ENCODE results near the gene ANKRD37. TPM values are rescaled to one million over a fixed set of nuclear protein-coding genes. Genes with fewer than 3 reads are reported as not detected.

ANKRD37 gene
- total and polyA plus RNA-seq, 2 of the 8 experiments (the other 6 are each of a cell fraction or from before 2014, with no cell fraction given), result 2.8 to 3.4 TPM

GRCh38 chr4:185361872-185362271, 34.8 kb upstream of the ANKRD37 start:
- no peak overlapping the region for H3K14ac ChIP-seq (ENCODE audit: insufficient read length)
- no peak overlapping the region for H3K27ac ChIP-seq (ENCODE audit: low read depth, low read length)
- H3K9me3 ChIP-seq (ENCODE audit: insufficient read depth in 2 of 2, low read depth in 1 of 2, low read length in 1 of 2), result no peaks in the 10 kb centered on the region
- CTCF ChIA-PET (ENCODE audit: partially characterized antibody), result interaction anchor here (0.6 kb wide), 2 partner anchors 420 to 433 kb away, joined by 3 read pairs; no protein-coding TSS in a partner anchor
- WGBS, 2 experiments (ENCODE audit: extremely low coverage in 1 of 2, insufficient coverage in 1 of 2, insufficient read length in 1 of 2, insufficient replicate concordance in 2 of 2, low coverage in 1 of 2, low lambda C conversion rate in 2 of 2, missing lambda C conversion rate in 1 of 2), result 77% methylated on average over 3 of the region's 3 CpGs; no CpG with 5 or more reads in 1 of the 2 experiments
- no peak overlapping the region for H3K18ac ChIP-seq (ENCODE audit: extremely low read depth, low read length)
- no peak overlapping the region for H3K4me3 ChIP-seq (ENCODE audit: extremely low read depth in 1 of 4, insufficient read depth in 2 of 4, low read depth in 3 of 4, low read length in 4 of 4)
- peak; percentile 28 for FAIRE-seq
- H4K91ac ChIP-seq (replicated peaks; ENCODE audit: insufficient read length, low read length), result no peak overlapping the region
- H2BK120ac ChIP-seq (replicated peaks; ENCODE audit: low read depth, low read length), result no peak overlapping the region
- POLR2A ChIA-PET (ENCODE audit: partially characterized antibody), result interaction anchor here (1.0 kb wide), 1 partner anchor 9 kb away, joined by 4 read pairs; no protein-coding TSS in a partner anchor
- DNase-seq (ENCODE audit: low read depth in 1 of 2, low spot score in 2 of 2), result no peak
- no peak overlapping the region for H3K56ac ChIP-seq (replicated peaks; ENCODE audit: insufficient read length, low read depth, low read length)
- H3K79me2 ChIP-seq (ENCODE audit: control insufficient read depth in 1 of 2, insufficient read depth in 2 of 2, low read length in 2 of 2), result no peaks in the 10 kb centered on the region
- peaks cover 0 to 3% (median 0%) of the 10 kb centered on the region in 4 experiments; a peak in 2 of 7 replicates for H3K4me1 ChIP-seq (replicated peaks in 1 of 4; ENCODE audit: control insufficient read depth in 3 of 4, insufficient read depth in 4 of 4, low read length in 3 of 4)
- no peak overlapping the region for H3K23ac ChIP-seq (ENCODE audit: insufficient read length)
- H2BK20ac ChIP-seq (ENCODE audit: low read length), result no peak overlapping the region
- H3K23me2 ChIP-seq (ENCODE audit: low read depth, low read length), result no peaks in the 10 kb centered on the region
- H3K9ac ChIP-seq (replicated peaks in 1 of 4; ENCODE audit: extremely low read depth in 1 of 4, low read depth in 3 of 4, low read length in 3 of 4), result no peak overlapping the region
- no peaks in the 10 kb centered on the region for H3K79me1 ChIP-seq (ENCODE audit: low read depth, low read length)
- no peak overlapping the region for H4K8ac ChIP-seq (ENCODE audit: extremely low read depth, insufficient read depth, low read length)
- H2BK12ac ChIP-seq (ENCODE audit: low read depth, low read length), result no peak overlapping the region
- no peak overlapping the region for H2BK15ac ChIP-seq (ENCODE audit: low read length)
- no peaks in the 10 kb centered on the region for H3K27me3 ChIP-seq (replicated peaks in 1 of 4; ENCODE audit: control insufficient read depth in 3 of 4, extremely low read depth in 1 of 4, insufficient read depth in 3 of 4, low read length in 3 of 4)
- no peak overlapping the region for H3K4ac ChIP-seq (replicated peaks; ENCODE audit: insufficient read length, low read depth, low read length)
- H2BK5ac ChIP-seq (ENCODE audit: low read depth, low read length), result no peak overlapping the region
- H4K20me1 ChIP-seq (replicated peaks in 1 of 2; ENCODE audit: control insufficient read depth in 1 of 2, insufficient read depth in 2 of 2, low read length in 2 of 2), result no peaks in the 10 kb centered on the region
- TF ChIP-seq SUZ12 (IDR thresholded peaks at IDR 0.05; ENCODE audit: low read length), result no peak
- no peak for TF ChIP-seq RAD21 (IDR thresholded peaks at IDR 0.05 in 1 of 2, conservative IDR thresholded peaks at IDR 0.05 in 1 of 2; ENCODE audit: low read depth in 2 of 2, low read length in 2 of 2)
- TF ChIP-seq NANOG (IDR thresholded peaks at IDR 0.05; ENCODE audit: insufficient read depth, low read depth, low read length, poor library complexity, severe bottlenecking), result no peak
- peak; percentile 60; the same call in 1 of the 2 replicates for TF ChIP-seq TEAD4 (IDR thresholded peaks at IDR 0.05; ENCODE audit: low read depth, low read length)
- H3K36me3 ChIP-seq (ENCODE audit: control insufficient read depth in 2 of 4, insufficient read depth in 4 of 4, low read length in 3 of 4), result peaks cover 0 to 11% (median 3%) of the 10 kb centered on the region in 4 experiments; a peak in 2 of 8 replicates
- no peak overlapping the region for H2AFZ ChIP-seq (ENCODE audit: low read length)
- no peak overlapping the region for H4K5ac ChIP-seq (ENCODE audit: insufficient read length, low read depth, low read length)
- no peak overlapping the region for H3K4me2 ChIP-seq (ENCODE audit: insufficient read depth in 1 of 2, low read depth in 2 of 2, low read length in 2 of 2)
- H2AK5ac ChIP-seq (ENCODE audit: low read depth, low read length), result no peak overlapping the region

Measured in H1 (cell line).